ENCODE results near the gene MAPK1IP1L. TPM values are rescaled to one million over a fixed set of nuclear protein-coding genes. Genes with fewer than 3 reads are reported as not detected.

Gene MAPK1IP1L
- total and polyA plus RNA-seq, 2 of the 8 experiments (the other 6 are each of a cell fraction or from before 2014, with no cell fraction given), result 111 to 228 TPM

- WGBS, 2 experiments (ENCODE audit: extremely low coverage in 1 of 2, insufficient coverage in 1 of 2, insufficient read length in 1 of 2, insufficient replicate concordance in 2 of 2, low coverage in 1 of 2, low lambda C conversion rate in 2 of 2, missing lambda C conversion rate in 1 of 2), result 83% methylated on average over 2 of the region's 2 CpGs; no CpG with 5 or more reads in 1 of the 2 experiments
- no peaks in the 10 kb centered on the region; the same call in 1 of the 2 replicates for H3K23me2 ChIP-seq (ENCODE audit: low read depth, low read length)
- no peak overlapping the region for H4K91ac ChIP-seq (replicated peaks; ENCODE audit: insufficient read length, low read length)
- no peaks in the 10 kb centered on the region for H4K20me1 ChIP-seq (replicated peaks in 1 of 2; ENCODE audit: control insufficient read depth in 1 of 2, insufficient read depth in 2 of 2, low read length in 2 of 2)
- H3K79me1 ChIP-seq (ENCODE audit: low read depth, low read length), result no peaks in the 10 kb centered on the region
- DNase-seq (ENCODE audit: low read depth in 1 of 2, low spot score in 2 of 2) (no peak), FAIRE-seq (no peak)
- no peaks in the 10 kb centered on the region for H3K9me3 ChIP-seq (ENCODE audit: insufficient read depth in 2 of 2, low read depth in 1 of 2, low read length in 1 of 2)
- no peak overlapping the region for H3K23ac ChIP-seq (ENCODE audit: insufficient read length)
- no peak overlapping the region for H3K4me2 ChIP-seq (ENCODE audit: insufficient read depth in 1 of 2, low read depth in 2 of 2, low read length in 2 of 2)
- no peak overlapping the region for H3K18ac ChIP-seq (ENCODE audit: extremely low read depth, low read length)
- no peak overlapping the region for H2BK120ac ChIP-seq (replicated peaks; ENCODE audit: low read depth, low read length)
- H3K56ac ChIP-seq (replicated peaks; ENCODE audit: insufficient read length, low read depth, low read length), result no peak overlapping the region
- no peak overlapping the region for H2AK5ac ChIP-seq (ENCODE audit: low read depth, low read length)
- H2BK5ac ChIP-seq (ENCODE audit: low read depth, low read length), result no peak overlapping the region
- no peak overlapping the region for H3K14ac ChIP-seq (ENCODE audit: insufficient read length)
- H3K4me3 ChIP-seq (ENCODE audit: extremely low read depth in 1 of 4, insufficient read depth in 2 of 4, low read depth in 3 of 4, low read length in 4 of 4), result no peak overlapping the region
- ChIA-PET POLR2A (ENCODE audit: partially characterized antibody) (interaction anchor here (4.0 kb wide), 1 partner anchor 11 kb away, joined by 15 read pairs; no protein-coding TSS in a partner anchor), CTCF (ENCODE audit: partially characterized antibody) (interaction anchor here (0.7 to 1.3 kb wide), 2 partner anchors 7 to 20 kb away, joined by 3 read pairs; no protein-coding TSS in a partner anchor)
- H2BK20ac ChIP-seq (ENCODE audit: low read length), result no peak overlapping the region
- no peak overlapping the region for H4K8ac ChIP-seq (ENCODE audit: extremely low read depth, insufficient read depth, low read length)
- no peak overlapping the region for H2BK15ac ChIP-seq (ENCODE audit: low read length)
- H3K9ac ChIP-seq (replicated peaks in 1 of 4; ENCODE audit: extremely low read depth in 1 of 4, low read depth in 3 of 4, low read length in 3 of 4), result no peak overlapping the region
- H3K4me1 ChIP-seq (replicated peaks in 1 of 4; ENCODE audit: control insufficient read depth in 3 of 4, insufficient read depth in 4 of 4, low read length in 3 of 4), result peaks cover 0 to 3% (median 1%) of the 10 kb centered on the region in 4 experiments; a peak in 3 of 7 replicates
- H3K36me3 ChIP-seq (ENCODE audit: control insufficient read depth in 2 of 4, insufficient read depth in 4 of 4, low read length in 3 of 4), result no peaks in the 10 kb centered on the region
- no peak overlapping the region for H4K5ac ChIP-seq (ENCODE audit: insufficient read length, low read depth, low read length)
- H2AFZ ChIP-seq (ENCODE audit: low read length), result no peak overlapping the region
- no peak overlapping the region for H3K4ac ChIP-seq (replicated peaks; ENCODE audit: insufficient read length, low read depth, low read length)
- H3K27me3 ChIP-seq (replicated peaks in 1 of 4; ENCODE audit: control insufficient read depth in 3 of 4, extremely low read depth in 1 of 4, insufficient read depth in 3 of 4, low read length in 3 of 4), result no peaks in the 10 kb centered on the region; a peak in 1 of 7 replicates
- H3K27ac ChIP-seq (ENCODE audit: low read depth, low read length), result no peak overlapping the region
- no peak overlapping the region for H2BK12ac ChIP-seq (ENCODE audit: low read depth, low read length)
- no peaks in the 10 kb centered on the region for H3K79me2 ChIP-seq (ENCODE audit: control insufficient read depth in 1 of 2, insufficient read depth in 2 of 2, low read length in 2 of 2)
- no peak for TF ChIP-seq SP1 (IDR thresholded peaks at IDR 0.05; ENCODE audit: low read depth, low read length)
- TF ChIP-seq CEBPB (IDR thresholded peaks at IDR 0.05; ENCODE audit: low read depth, low read length), result no peak
- TF ChIP-seq SIN3A (conservative IDR thresholded peaks at IDR 0.05 in 1 of 2, IDR thresholded peaks at IDR 0.05 in 1 of 2; ENCODE audit: low read depth in 1 of 2, low read length in 2 of 2), result no peak
- TF ChIP-seq ATF2 (IDR thresholded peaks at IDR 0.05; ENCODE audit: low read length), result no peak
- no peak for TF ChIP-seq SP4 (IDR thresholded peaks at IDR 0.05; ENCODE audit: low read length)
These were observed 63.3 kb downstream of the MAPK1IP1L start for GRCh38 chr14:55114720-55115119.

Data from H1 (cell line).